ENCODE data around the gene BMP6.

GRCh38 chr6:7730784-7731227 is 4.9 kb downstream of the BMP6 start:
- TF ChIP-seq POLR2A (IDR thresholded peaks at IDR 0.05): no peak
- TF ChIP-seq, protein P1, sequence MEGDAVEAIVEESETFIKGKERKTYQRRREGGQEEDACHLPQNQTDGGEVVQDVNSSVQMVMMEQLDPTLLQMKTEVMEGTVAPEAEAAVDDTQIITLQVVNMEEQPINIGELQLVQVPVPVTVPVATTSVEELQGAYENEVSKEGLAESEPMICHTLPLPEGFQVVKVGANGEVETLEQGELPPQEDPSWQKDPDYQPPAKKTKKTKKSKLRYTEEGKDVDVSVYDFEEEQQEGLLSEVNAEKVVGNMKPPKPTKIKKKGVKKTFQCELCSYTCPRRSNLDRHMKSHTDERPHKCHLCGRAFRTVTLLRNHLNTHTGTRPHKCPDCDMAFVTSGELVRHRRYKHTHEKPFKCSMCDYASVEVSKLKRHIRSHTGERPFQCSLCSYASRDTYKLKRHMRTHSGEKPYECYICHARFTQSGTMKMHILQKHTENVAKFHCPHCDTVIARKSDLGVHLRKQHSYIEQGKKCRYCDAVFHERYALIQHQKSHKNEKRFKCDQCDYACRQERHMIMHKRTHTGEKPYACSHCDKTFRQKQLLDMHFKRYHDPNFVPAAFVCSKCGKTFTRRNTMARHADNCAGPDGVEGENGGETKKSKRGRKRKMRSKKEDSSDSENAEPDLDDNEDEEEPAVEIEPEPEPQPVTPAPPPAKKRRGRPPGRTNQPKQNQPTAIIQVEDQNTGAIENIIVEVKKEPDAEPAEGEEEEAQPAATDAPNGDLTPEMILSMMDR (IDR thresholded peaks at IDR 0.05): no peak

Data from heart left ventricle (tissue), 13 donors.